Measurements from ENCODE around the gene AFF1.

DNA sequence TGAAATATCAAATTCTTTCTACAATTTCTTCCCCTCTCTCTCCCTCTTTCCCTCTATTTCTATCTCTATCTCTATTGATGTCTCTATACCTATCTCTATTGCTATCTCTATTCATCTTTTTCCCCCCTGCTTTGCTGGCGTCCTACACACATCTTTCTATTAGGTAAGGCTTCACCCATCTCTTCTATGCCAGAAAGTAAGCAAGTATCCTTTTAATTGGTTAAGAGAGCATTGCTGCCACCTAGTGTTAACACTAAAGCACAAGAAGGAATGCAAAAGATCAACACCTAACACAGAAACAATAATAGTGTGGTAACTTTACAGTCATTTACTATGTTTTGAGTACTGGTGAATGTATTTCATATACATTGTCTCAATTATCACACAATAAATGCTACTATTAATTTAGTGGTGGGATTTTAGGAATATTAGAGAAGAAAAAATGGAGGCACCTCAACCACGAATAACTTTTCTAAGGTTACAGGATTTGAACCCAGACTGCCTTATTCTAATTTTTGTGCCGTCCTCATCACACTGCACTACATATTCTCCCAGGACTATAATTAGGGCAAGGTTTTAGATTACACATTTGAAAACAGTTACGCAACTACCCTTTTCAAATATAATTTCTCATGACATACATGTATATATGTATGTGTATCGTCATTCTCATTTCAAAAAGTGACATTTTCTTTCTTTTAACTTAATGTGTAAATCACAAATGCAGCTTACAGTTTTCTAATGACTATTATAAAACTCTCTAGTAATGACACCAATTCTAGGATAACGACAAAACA is 38.9 kb upstream of the AFF1 start:
- TF ChIP-seq CTCF (IDR thresholded peaks at IDR 0.05; ENCODE audit: insufficient read depth, low read length, poor library complexity, severe bottlenecking) (peak; percentile 54), EZH2phosphoT487 (conservative IDR thresholded peaks at IDR 0.05; ENCODE audit: low read length) (no peak)
